HG02588 (cell line): ENCODE data around the gene TMEM127.

ENCODE experiments used
- ATAC-seq: cut with Tn5 transposase; IDR thresholded peaks from one replicate; pipeline ENCODE4 v1.9.1; 2021; ENCODE audit warnings: mild to moderate bottlenecking, moderate library complexity; ENCODE audit not compliant: unreplicated experiment

Gene TMEM127

GRCh38 chr2:96207774-96208142 lies 58.0 kb downstream of the TMEM127 start:
- no peak for ATAC-seq

GRCh38 chr2:96207073-96207773 lies 58.6 kb downstream of the TMEM127 start:
- no peak for ATAC-seq

- ATAC-seq, result no peak
Observed at GRCh38 chr2:96205888-96206287, 59.9 kb downstream of the TMEM127 start.

GRCh38 chr2:96204836-96205624 lies 60.8 kb downstream of the TMEM127 start:
- no peak for ATAC-seq

- ATAC-seq, result no peak
Observed at GRCh38 chr2:96203130-96204028, 62.4 kb downstream of the TMEM127 start.

- no peak for ATAC-seq
Observed at GRCh38 chr2:96202152-96202854, 63.5 kb downstream of the TMEM127 start.

- no peak for ATAC-seq
Observed at GRCh38 chr2:96201338-96201737, 64.5 kb downstream of the TMEM127 start.

GRCh38 chr2:96198921-96199320 lies 66.9 kb downstream of the TMEM127 start:
- ATAC-seq, result no peak
